ENCODE data around the gene CNN2. TPM values are rescaled to one million over a fixed set of nuclear protein-coding genes. Genes with fewer than 3 reads are reported as not detected.

CNN2 gene
- total RNA-seq, 2 donors from 2014 or later = 30.7 to 42.5 TPM

DNA sequence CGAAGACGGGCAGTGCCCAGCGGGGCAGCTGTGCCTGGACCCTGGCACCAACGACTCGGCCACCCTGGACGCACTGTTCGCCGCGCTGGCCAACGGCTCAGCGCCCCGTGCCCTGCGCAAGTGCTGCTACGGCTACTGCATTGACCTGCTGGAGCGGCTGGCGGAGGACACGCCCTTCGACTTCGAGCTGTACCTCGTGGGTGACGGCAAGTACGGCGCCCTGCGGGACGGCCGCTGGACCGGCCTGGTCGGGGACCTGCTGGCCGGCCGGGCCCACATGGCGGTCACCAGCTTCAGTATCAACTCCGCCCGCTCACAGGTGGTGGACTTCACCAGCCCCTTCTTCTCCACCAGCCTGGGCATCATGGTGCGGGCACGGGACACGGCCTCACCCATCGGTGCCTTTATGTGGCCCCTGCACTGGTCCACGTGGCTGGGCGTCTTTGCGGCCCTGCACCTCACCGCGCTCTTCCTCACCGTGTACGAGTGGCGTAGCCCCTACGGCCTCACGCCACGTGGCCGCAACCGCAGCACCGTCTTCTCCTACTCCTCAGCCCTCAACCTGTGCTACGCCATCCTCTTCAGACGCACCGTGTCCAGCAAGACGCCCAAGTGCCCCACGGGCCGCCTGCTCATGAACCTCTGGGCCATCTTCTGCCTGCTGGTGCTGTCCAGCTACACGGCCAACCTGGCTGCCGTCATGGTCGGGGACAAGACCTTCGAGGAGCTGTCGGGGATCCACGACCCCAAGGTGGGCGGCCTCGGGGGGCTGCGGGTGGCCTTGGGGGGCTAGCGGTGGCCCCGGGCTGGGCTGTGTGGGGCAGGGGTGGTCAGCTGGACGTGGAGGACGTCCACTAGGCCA is 21.4 kb upstream of the CNN2 start:
- H3K9me3 ChIP-seq = no peaks in the 10 kb centered on the region
- 88 to 93% methylated on average over 29 to 70 of the region's 70 CpGs for WGBS, 2 donors
- DNase-seq = no peak

GRCh38 chr19:1006711-1007398 is 19.6 kb upstream of the CNN2 start:
- no peak for TF ChIP-seq POLR2A (IDR thresholded peaks at IDR 0.05)
- TF ChIP-seq, protein P1, sequence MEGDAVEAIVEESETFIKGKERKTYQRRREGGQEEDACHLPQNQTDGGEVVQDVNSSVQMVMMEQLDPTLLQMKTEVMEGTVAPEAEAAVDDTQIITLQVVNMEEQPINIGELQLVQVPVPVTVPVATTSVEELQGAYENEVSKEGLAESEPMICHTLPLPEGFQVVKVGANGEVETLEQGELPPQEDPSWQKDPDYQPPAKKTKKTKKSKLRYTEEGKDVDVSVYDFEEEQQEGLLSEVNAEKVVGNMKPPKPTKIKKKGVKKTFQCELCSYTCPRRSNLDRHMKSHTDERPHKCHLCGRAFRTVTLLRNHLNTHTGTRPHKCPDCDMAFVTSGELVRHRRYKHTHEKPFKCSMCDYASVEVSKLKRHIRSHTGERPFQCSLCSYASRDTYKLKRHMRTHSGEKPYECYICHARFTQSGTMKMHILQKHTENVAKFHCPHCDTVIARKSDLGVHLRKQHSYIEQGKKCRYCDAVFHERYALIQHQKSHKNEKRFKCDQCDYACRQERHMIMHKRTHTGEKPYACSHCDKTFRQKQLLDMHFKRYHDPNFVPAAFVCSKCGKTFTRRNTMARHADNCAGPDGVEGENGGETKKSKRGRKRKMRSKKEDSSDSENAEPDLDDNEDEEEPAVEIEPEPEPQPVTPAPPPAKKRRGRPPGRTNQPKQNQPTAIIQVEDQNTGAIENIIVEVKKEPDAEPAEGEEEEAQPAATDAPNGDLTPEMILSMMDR (IDR thresholded peaks at IDR 0.05) = no peak
- WGBS, 2 donors = 63 to 64% methylated on average over 13 to 27 of the region's 27 CpGs
- no peak overlapping the region for H3K27ac ChIP-seq
- H3K27me3 ChIP-seq = peaks cover 0 to 4% of the 10 kb centered on the region in 2 donors
- intact Hi-C loops (cut with DNase I) = no loop called here
- peaks cover under 1% of the 10 kb centered on the region for H3K4me1 ChIP-seq
- peaks cover 5 to 15% of the 10 kb centered on the region in 2 donors for H3K36me3 ChIP-seq (replicated peaks in 1 of 2; ENCODE audit: insufficient read depth in 1 of 2, low read depth in 2 of 2)
- DNase-seq (no peak), ATAC-seq (no peak)
- no peak overlapping the region for H3K4me3 ChIP-seq
- H3K9me3 ChIP-seq = no peaks in the 10 kb centered on the region

More for the DNA sequence above, 21.4 kb upstream of the CNN2 start:
- no peak for TF ChIP-seq POLR2A (IDR thresholded peaks at IDR 0.05)
- TF ChIP-seq, protein P1 (IDR thresholded peaks at IDR 0.05) = no peak
- Histone ChIP-seq H3K27ac (no peak overlapping the region), H3K36me3 (replicated peaks in 1 of 2; ENCODE audit: insufficient read depth in 1 of 2, low read depth in 2 of 2) (peaks cover under 1 to 3% of the 10 kb centered on the region in 2 donors), H3K4me3 (no peak overlapping the region), H3K27me3 (peaks cover 0 to 11% of the 10 kb centered on the region in 2 donors), H3K4me1 (peaks cover 14% of the 10 kb centered on the region)
- no peak for ATAC-seq
- intact Hi-C loops (cut with DNase I) = no loop called here

- TF ChIP-seq, protein P1 (IDR thresholded peaks at IDR 0.05) = no peak
- TF ChIP-seq POLR2A (IDR thresholded peaks at IDR 0.05) = no peak
- DNase-seq (no peak), ATAC-seq (no peak)
- H3K9me3 ChIP-seq = no peaks in the 10 kb centered on the region
- 68 to 82% methylated on average over 5 to 58 of the region's 73 CpGs for WGBS, 2 donors
- no peak overlapping the region for H3K27ac ChIP-seq
- no peaks in the 10 kb centered on the region for H3K4me1 ChIP-seq
- H3K36me3 ChIP-seq (replicated peaks in 1 of 2; ENCODE audit: insufficient read depth in 1 of 2, low read depth in 2 of 2) = peaks cover 5 to 22% of the 10 kb centered on the region in 2 donors
- intact Hi-C loops (cut with DNase I) = no loop called here
- H3K27me3 ChIP-seq = peaks cover 0 to 2% of the 10 kb centered on the region in 2 donors
- H3K4me3 ChIP-seq = no peak overlapping the region
Measured at GRCh38 chr19:1007399-1008251, 18.8 kb upstream of the CNN2 start.

DNA sequence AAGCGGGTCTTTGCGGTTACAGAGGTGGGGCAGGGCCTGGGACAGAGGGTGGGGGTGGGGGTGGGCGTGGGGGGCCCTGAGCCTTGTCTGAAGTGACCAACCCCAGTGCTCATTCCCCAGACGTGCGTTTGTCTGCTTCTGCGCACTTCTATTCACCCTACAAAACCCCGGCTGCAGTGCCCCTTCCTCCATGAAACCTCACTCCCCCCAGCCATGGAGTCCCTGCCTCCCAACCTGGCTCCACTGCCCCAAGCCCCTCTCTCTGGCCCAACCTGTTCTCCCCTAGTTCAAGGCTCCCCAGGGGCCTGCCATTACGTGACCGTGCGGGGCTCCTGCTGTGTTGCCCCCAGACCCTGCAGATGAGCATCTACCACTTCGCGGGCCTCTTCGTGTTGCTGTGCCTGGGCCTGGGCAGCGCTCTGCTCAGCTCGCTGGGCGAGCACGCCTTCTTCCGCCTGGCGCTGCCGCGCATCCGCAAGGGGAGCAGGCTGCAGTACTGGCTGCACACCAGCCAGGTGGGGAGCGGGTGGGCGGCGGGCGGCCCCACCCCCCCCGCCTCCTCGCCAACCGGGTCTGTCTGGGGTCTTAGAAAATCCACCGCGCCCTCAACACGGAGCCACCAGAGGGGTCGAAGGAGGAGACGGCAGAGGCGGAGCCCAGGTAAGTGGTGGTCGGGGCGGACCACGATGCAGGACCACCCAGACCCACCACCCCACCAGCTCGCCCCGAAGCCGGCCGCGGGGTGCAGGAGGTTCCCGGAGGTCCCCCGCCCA is 18.0 kb upstream of the CNN2 start:
- ATAC-seq = no peak
- Histone ChIP-seq H3K27ac (no peak overlapping the region), H3K27me3 (no peaks in the 10 kb centered on the region), H3K4me1 (no peaks in the 10 kb centered on the region), H3K9me3 (no peaks in the 10 kb centered on the region), H3K36me3 (replicated peaks in 1 of 2; ENCODE audit: insufficient read depth in 1 of 2, low read depth in 2 of 2) (peaks cover 5 to 22% of the 10 kb centered on the region in 2 donors), H3K4me3 (no peak overlapping the region)
- no peak for DNase-seq
- intact Hi-C loops (cut with DNase I) = no loop called here
- TF ChIP-seq, protein P1 (IDR thresholded peaks at IDR 0.05) = no peak
- no peak for TF ChIP-seq POLR2A (IDR thresholded peaks at IDR 0.05)
- 90 to 92% methylated on average over 25 to 38 of the region's 45 CpGs for WGBS, 2 donors

Data from body of pancreas (tissue), 4 donors.